ENCODE measurements around the gene ZNF227.

ZNF227 gene

GRCh38 chr19:44180968-44181367 is 31.4 kb upstream of the ZNF227 start:
- Histone ChIP-seq H3K4me3 (ENCODE audit: control insufficient read depth in 1 of 7, extremely low read depth in 1 of 7, insufficient read depth in 4 of 7, low read depth in 2 of 7, low read length in 6 of 7) (no peak overlapping the region), H3K9me3 (ENCODE audit: control extremely low read depth in 1 of 5, control insufficient read depth in 4 of 5, insufficient read depth in 2 of 5, low read depth in 1 of 5, low read length in 4 of 5) (peaks cover 25 to 85% (median 32%) of the 10 kb centered on the region in 5 experiments), H3K36me3 (ENCODE audit: control insufficient read depth in 4 of 4, insufficient read depth in 4 of 4, low read length in 3 of 4) (peaks cover 9 to 15% (median 12%) of the 10 kb centered on the region in 4 experiments), H3K27ac (ENCODE audit: insufficient read depth in 1 of 2, low read depth in 1 of 2, low read length in 2 of 2, poor library complexity in 1 of 2, severe bottlenecking in 2 of 2) (no peak overlapping the region), H3K4me1 (ENCODE audit: control extremely low read depth in 1 of 4, control insufficient read depth in 4 of 4, insufficient read depth in 4 of 4, low read length in 3 of 4) (no peaks in the 10 kb centered on the region), H3K27me3 (replicated peaks in 2 of 5; ENCODE audit: control insufficient read depth in 4 of 5, insufficient read depth in 5 of 5, low read length in 4 of 5) (no peaks in the 10 kb centered on the region)
- CTCF ChIA-PET = no interaction called here
- POLR2A ChIA-PET = no interaction called here
- no peak for DNase-seq

GRCh38 chr19:44182145-44182544 is 30.2 kb upstream of the ZNF227 start:
- DNase-seq = no peak
- H3K4me3 ChIP-seq (ENCODE audit: control insufficient read depth in 1 of 7, extremely low read depth in 1 of 7, insufficient read depth in 4 of 7, low read depth in 2 of 7, low read length in 6 of 7) = no peak overlapping the region
- H3K36me3 ChIP-seq (ENCODE audit: control insufficient read depth in 4 of 4, insufficient read depth in 4 of 4, low read length in 3 of 4) = peaks cover 0 to 3% (median 2%) of the 10 kb centered on the region in 4 experiments
- WGBS (ENCODE audit: insufficient coverage) = 80% methylated on average over 1 of the region's 10 CpGs
- peaks cover 20 to 81% (median 21%) of the 10 kb centered on the region in 5 experiments for H3K9me3 ChIP-seq (ENCODE audit: control extremely low read depth in 1 of 5, control insufficient read depth in 4 of 5, insufficient read depth in 2 of 5, low read depth in 1 of 5, low read length in 4 of 5)
- no peaks in the 10 kb centered on the region for H3K4me1 ChIP-seq (ENCODE audit: control extremely low read depth in 1 of 4, control insufficient read depth in 4 of 4, insufficient read depth in 4 of 4, low read length in 3 of 4)
- no peak overlapping the region for H3K27ac ChIP-seq (ENCODE audit: insufficient read depth in 1 of 2, low read depth in 1 of 2, low read length in 2 of 2, poor library complexity in 1 of 2, severe bottlenecking in 2 of 2)
- H3K27me3 ChIP-seq (replicated peaks in 2 of 5; ENCODE audit: control insufficient read depth in 4 of 5, insufficient read depth in 5 of 5, low read length in 4 of 5) = no peaks in the 10 kb centered on the region
- ChIA-PET CTCF (no interaction called here), POLR2A (no interaction called here)

GRCh38 chr19:44190020-44190419 is 22.3 kb upstream of the ZNF227 start:
- H3K4me3 ChIP-seq (ENCODE audit: control insufficient read depth in 1 of 7, extremely low read depth in 1 of 7, insufficient read depth in 4 of 7, low read depth in 2 of 7, low read length in 6 of 7) = no peak overlapping the region
- CTCF ChIA-PET = no interaction called here
- H3K9me3 ChIP-seq (ENCODE audit: control extremely low read depth in 1 of 5, control insufficient read depth in 4 of 5, insufficient read depth in 2 of 5, low read depth in 1 of 5, low read length in 4 of 5) = peaks cover 4 to 54% (median 6%) of the 10 kb centered on the region in 5 experiments
- no peaks in the 10 kb centered on the region for H3K36me3 ChIP-seq (ENCODE audit: control insufficient read depth in 4 of 4, insufficient read depth in 4 of 4, low read length in 3 of 4)
- H3K4me1 ChIP-seq (ENCODE audit: control extremely low read depth in 1 of 4, control insufficient read depth in 4 of 4, insufficient read depth in 4 of 4, low read length in 3 of 4) = no peaks in the 10 kb centered on the region
- no peak for DNase-seq
- 100% methylated on average over 1 of the region's 6 CpGs for WGBS (ENCODE audit: insufficient coverage)
- H3K27me3 ChIP-seq (replicated peaks in 2 of 5; ENCODE audit: control insufficient read depth in 4 of 5, insufficient read depth in 5 of 5, low read length in 4 of 5) = no peaks in the 10 kb centered on the region
- H3K27ac ChIP-seq (ENCODE audit: insufficient read depth in 1 of 2, low read depth in 1 of 2, low read length in 2 of 2, poor library complexity in 1 of 2, severe bottlenecking in 2 of 2) = no peak overlapping the region
- POLR2A ChIA-PET = no interaction called here

- 80% methylated on average over 4 of the region's 5 CpGs for WGBS (ENCODE audit: insufficient coverage)
- Histone ChIP-seq H3K9me3 (ENCODE audit: control extremely low read depth in 1 of 5, control insufficient read depth in 4 of 5, insufficient read depth in 2 of 5, low read depth in 1 of 5, low read length in 4 of 5) (peaks cover 4 to 55% (median 6%) of the 10 kb centered on the region in 5 experiments), H3K36me3 (ENCODE audit: control insufficient read depth in 4 of 4, insufficient read depth in 4 of 4, low read length in 3 of 4) (no peaks in the 10 kb centered on the region), H3K4me3 (ENCODE audit: control insufficient read depth in 1 of 7, extremely low read depth in 1 of 7, insufficient read depth in 4 of 7, low read depth in 2 of 7, low read length in 6 of 7) (no peak overlapping the region), H3K4me1 (ENCODE audit: control extremely low read depth in 1 of 4, control insufficient read depth in 4 of 4, insufficient read depth in 4 of 4, low read length in 3 of 4) (no peaks in the 10 kb centered on the region), H3K27me3 (replicated peaks in 2 of 5; ENCODE audit: control insufficient read depth in 4 of 5, insufficient read depth in 5 of 5, low read length in 4 of 5) (no peaks in the 10 kb centered on the region), H3K27ac (ENCODE audit: insufficient read depth in 1 of 2, low read depth in 1 of 2, low read length in 2 of 2, poor library complexity in 1 of 2, severe bottlenecking in 2 of 2) (no peak overlapping the region)
- ChIA-PET POLR2A (no interaction called here), CTCF (no interaction called here)
- no peak for DNase-seq
These were observed 20.2 kb upstream of the ZNF227 start for GRCh38 chr19:44192127-44192526.

GRCh38 chr19:44196772-44197171 is 15.6 kb upstream of the ZNF227 start:
- CTCF ChIA-PET = no interaction called here
- no peak for DNase-seq
- Histone ChIP-seq H3K27me3 (replicated peaks in 2 of 5; ENCODE audit: control insufficient read depth in 4 of 5, insufficient read depth in 5 of 5, low read length in 4 of 5) (no peaks in the 10 kb centered on the region), H3K4me3 (ENCODE audit: control insufficient read depth in 1 of 7, extremely low read depth in 1 of 7, insufficient read depth in 4 of 7, low read depth in 2 of 7, low read length in 6 of 7) (no peak overlapping the region), H3K4me1 (ENCODE audit: control extremely low read depth in 1 of 4, control insufficient read depth in 4 of 4, insufficient read depth in 4 of 4, low read length in 3 of 4) (no peaks in the 10 kb centered on the region), H3K27ac (ENCODE audit: insufficient read depth in 1 of 2, low read depth in 1 of 2, low read length in 2 of 2, poor library complexity in 1 of 2, severe bottlenecking in 2 of 2) (no peak overlapping the region), H3K36me3 (ENCODE audit: control insufficient read depth in 4 of 4, insufficient read depth in 4 of 4, low read length in 3 of 4) (no peaks in the 10 kb centered on the region), H3K9me3 (ENCODE audit: control extremely low read depth in 1 of 5, control insufficient read depth in 4 of 5, insufficient read depth in 2 of 5, low read depth in 1 of 5, low read length in 4 of 5) (peaks cover 3 to 35% (median 4%) of the 10 kb centered on the region in 5 experiments)
- POLR2A ChIA-PET = no interaction called here

GRCh38 chr19:44202470-44202869 is 9.9 kb upstream of the ZNF227 start:
- Histone ChIP-seq H3K27me3 (replicated peaks in 2 of 5; ENCODE audit: control insufficient read depth in 4 of 5, insufficient read depth in 5 of 5, low read length in 4 of 5) (peaks cover 0 to 2% (median 0%) of the 10 kb centered on the region in 5 experiments), H3K4me3 (ENCODE audit: control insufficient read depth in 1 of 7, extremely low read depth in 1 of 7, insufficient read depth in 4 of 7, low read depth in 2 of 7, low read length in 6 of 7) (no peak overlapping the region), H3K36me3 (ENCODE audit: control insufficient read depth in 4 of 4, insufficient read depth in 4 of 4, low read length in 3 of 4) (no peaks in the 10 kb centered on the region), H3K4me1 (ENCODE audit: control extremely low read depth in 1 of 4, control insufficient read depth in 4 of 4, insufficient read depth in 4 of 4, low read length in 3 of 4) (peaks cover 0 to 2% (median 0%) of the 10 kb centered on the region in 4 experiments), H3K27ac (ENCODE audit: insufficient read depth in 1 of 2, low read depth in 1 of 2, low read length in 2 of 2, poor library complexity in 1 of 2, severe bottlenecking in 2 of 2) (no peak overlapping the region), H3K9me3 (ENCODE audit: control extremely low read depth in 1 of 5, control insufficient read depth in 4 of 5, insufficient read depth in 2 of 5, low read depth in 1 of 5, low read length in 4 of 5) (peaks cover 3 to 21% (median 5%) of the 10 kb centered on the region in 5 experiments)
- DNase-seq = no peak
- 86% methylated on average over 1 of the region's 1 CpG for WGBS (ENCODE audit: insufficient coverage)
- ChIA-PET POLR2A (no interaction called here), CTCF (no interaction called here)

DNA sequence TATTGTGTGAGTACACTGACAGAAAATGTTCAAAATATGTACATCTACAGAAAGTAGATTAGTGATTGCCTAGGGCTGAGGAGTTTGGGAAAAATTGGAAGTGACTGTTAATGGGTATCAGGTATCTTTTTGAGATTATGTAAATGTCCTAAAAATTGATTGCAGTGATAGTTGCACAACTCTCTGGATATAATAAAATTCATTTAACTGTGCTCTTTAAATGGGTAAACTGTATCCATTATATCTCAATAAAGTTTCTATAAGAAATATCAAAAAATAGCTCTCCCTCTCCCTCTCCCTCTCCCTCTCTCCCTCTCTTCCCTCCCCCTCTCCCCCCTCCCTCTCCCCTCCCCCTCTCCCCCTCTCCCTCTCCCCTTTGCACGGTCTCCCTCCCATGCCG is 9.4 kb upstream of the ZNF227 start:
- H3K27ac ChIP-seq (ENCODE audit: insufficient read depth in 1 of 2, low read depth in 1 of 2, low read length in 2 of 2, poor library complexity in 1 of 2, severe bottlenecking in 2 of 2) = no peak overlapping the region
- no peak for DNase-seq
- WGBS (ENCODE audit: insufficient coverage) = 100% methylated on average over 1 of the region's 2 CpGs
- peaks cover 3 to 21% (median 5%) of the 10 kb centered on the region in 5 experiments for H3K9me3 ChIP-seq (ENCODE audit: control extremely low read depth in 1 of 5, control insufficient read depth in 4 of 5, insufficient read depth in 2 of 5, low read depth in 1 of 5, low read length in 4 of 5)
- H3K4me1 ChIP-seq (ENCODE audit: control extremely low read depth in 1 of 4, control insufficient read depth in 4 of 4, insufficient read depth in 4 of 4, low read length in 3 of 4) = peaks cover 0 to 3% (median 2%) of the 10 kb centered on the region in 4 experiments
- no peaks in the 10 kb centered on the region for H3K36me3 ChIP-seq (ENCODE audit: control insufficient read depth in 4 of 4, insufficient read depth in 4 of 4, low read length in 3 of 4)
- H3K27me3 ChIP-seq (replicated peaks in 2 of 5; ENCODE audit: control insufficient read depth in 4 of 5, insufficient read depth in 5 of 5, low read length in 4 of 5) = peaks cover 0 to 2% (median 0%) of the 10 kb centered on the region in 5 experiments
- no peak overlapping the region for H3K4me3 ChIP-seq (ENCODE audit: control insufficient read depth in 1 of 7, extremely low read depth in 1 of 7, insufficient read depth in 4 of 7, low read depth in 2 of 7, low read length in 6 of 7)
- ChIA-PET CTCF (no interaction called here), POLR2A (no interaction called here)

Data from common myeloid progenitor, CD34-positive (primary cell).